Neuronal stem cell (in vitro differentiated cells): ENCODE results near the gene ADGRG2.

Experiments
- DNase-seq: peaks from one replicate; pipeline ENCODE4 v3.0.0-alpha.2; 2013; ENCODE audit warnings: low spot score
- H2AFZ ChIP-seq: one replicate; pipeline ENCODE4 v1.6.1; 2013; ENCODE audit warnings: mild to moderate bottlenecking, low read length, inconsistent platforms
- H2AK5ac ChIP-seq: 2 replicates; pipeline ENCODE4 v1.6.1; 2013; ENCODE audit warnings: low read depth, mild to moderate bottlenecking, inconsistent platforms, low read length, moderate library complexity, mixed read lengths
- H2BK120ac ChIP-seq: 2 replicates; pipeline ENCODE4 v1.6.1; 2013; ENCODE audit warnings: low read depth, mild to moderate bottlenecking, inconsistent platforms, low read length, moderate library complexity, mixed read lengths
- H2BK12ac ChIP-seq: one replicate; pipeline ENCODE4 v1.6.1; 2013; ENCODE audit warnings: low read length, inconsistent platforms
- H2BK15ac ChIP-seq: 2 replicates; pipeline ENCODE4 v1.6.1; 2013; ENCODE audit warnings: mild to moderate bottlenecking, low read length, inconsistent platforms, mixed read lengths
- H2BK5ac ChIP-seq: one replicate; pipeline ENCODE4 v1.6.1; 2013; ENCODE audit warnings: inconsistent platforms, mild to moderate bottlenecking, low read length, moderate library complexity
- H3K14ac ChIP-seq: one replicate; pipeline ENCODE4 v1.6.1; 2013; ENCODE audit warnings: low read length, inconsistent platforms
- H3K18ac ChIP-seq: 2 replicates; pipeline ENCODE4 v1.6.1; 2013; ENCODE audit warnings: low read length, inconsistent platforms
- H3K23ac ChIP-seq: 2 replicates; pipeline ENCODE4 v1.6.1; 2013; ENCODE audit warnings: low read depth, mild to moderate bottlenecking, mixed read lengths, low read length, inconsistent platforms; ENCODE audit not compliant: poor library complexity
- H3K27ac ChIP-seq: replicated peaks from 3 replicates; pipeline ENCODE4 v1.5.1; 2013; ENCODE audit warnings: low read length, inconsistent platforms
- H3K27me3 ChIP-seq, 3 experiments: 2 replicates each; pipeline ENCODE4 v1.6.1; 2013; ENCODE audit warnings: low read length in 3 of 3, mild to moderate bottlenecking in 2 of 3, inconsistent platforms in 1 of 3, low read depth in 1 of 3, mixed read lengths in 1 of 3, moderate library complexity in 1 of 3; ENCODE audit not compliant: control insufficient read depth in 3 of 3, insufficient read depth in 3 of 3
- H3K36me3 ChIP-seq, 2 donors: replicated peaks in 1 of 2; 2 replicates each; pipeline ENCODE4 v1.6.1; 2013; ENCODE audit warnings: low read length in 2 of 2; ENCODE audit not compliant: control insufficient read depth in 2 of 2, insufficient read depth in 2 of 2
- H3K4ac ChIP-seq: 2 replicates; pipeline ENCODE4 v1.6.1; 2013; ENCODE audit warnings: inconsistent platforms, mild to moderate bottlenecking, low read length, moderate library complexity
- H3K4me1 ChIP-seq, 2 donors: 1 replicate in 1 of 2; 2 replicates in 1 of 2; pipeline ENCODE4 v1.6.1; 2013; ENCODE audit warnings: low read length in 2 of 2, low read depth in 1 of 2; ENCODE audit not compliant: control insufficient read depth in 2 of 2, insufficient read depth in 1 of 2
- H3K4me2 ChIP-seq: one replicate; pipeline ENCODE4 v1.6.1; 2013; ENCODE audit warnings: mild to moderate bottlenecking, low read length, inconsistent platforms; ENCODE audit not compliant: insufficient read depth, poor library complexity, severe bottlenecking
- H3K4me3 ChIP-seq, 2 donors: 2 replicates each; pipeline ENCODE4 v1.5.1; 2013; ENCODE audit warnings: low read length in 2 of 2, mild to moderate bottlenecking in 2 of 2, inconsistent platforms in 1 of 2, moderate library complexity in 1 of 2
- H3K79me1 ChIP-seq: one replicate; pipeline ENCODE4 v1.6.1; 2013; ENCODE audit warnings: low read depth, mild to moderate bottlenecking, inconsistent platforms, low read length, moderate library complexity
- H3K9ac ChIP-seq: one replicate; pipeline ENCODE4 v1.6.1; 2013; ENCODE audit warnings: mild to moderate bottlenecking, low read depth, low read length, inconsistent platforms; ENCODE audit not compliant: poor library complexity
- H3K9me3 ChIP-seq, 2 donors: replicated peaks in 1 of 2; 2 replicates each; pipeline versions ENCODE3 to v1.6.1; 2013; ENCODE audit warnings: low read length in 2 of 2, mild to moderate bottlenecking in 2 of 2, inconsistent platforms in 1 of 2, low read depth in 1 of 2, mixed read lengths in 1 of 2, moderate library complexity in 1 of 2; ENCODE audit not compliant: control insufficient read depth in 2 of 2, insufficient read depth in 1 of 2
- H4K8ac ChIP-seq: one replicate; pipeline ENCODE4 v1.6.1; 2013; ENCODE audit warnings: low read depth, mild to moderate bottlenecking, inconsistent platforms, low read length, moderate library complexity
- H4K91ac ChIP-seq: one replicate; pipeline ENCODE4 v1.6.1; 2013; ENCODE audit warnings: low read length, low read depth, mild to moderate bottlenecking, inconsistent platforms; ENCODE audit not compliant: poor library complexity
- WGBS, 2 donors: extraction: QIAGEN DNeasy Blood & Tissue Kit; methylation state at CpG; one replicate each; pipeline ENCODE4 v1.1.7; 2013; ENCODE audit warnings: missing lambda C conversion rate in 2 of 2, mixed read lengths in 1 of 2; ENCODE audit not compliant: insufficient read length in 2 of 2, insufficient replicate concordance in 1 of 2; ENCODE audit errors: extremely low coverage in 2 of 2; 5-methylcytosine and 5-hydroxymethylcytosine counted together

Gene ADGRG2

GRCh38 chrX:19122641-19123009, 357 bp upstream of the ADGRG2 start:
- DNase-seq = no peak
- no peaks in the 10 kb centered on the region for H3K36me3 ChIP-seq
- peak overlapping the region; percentile 29 for H2AFZ ChIP-seq
- H3K23ac ChIP-seq = no peak overlapping the region
- no peak overlapping the region for H2BK5ac ChIP-seq
- no peak overlapping the region for H3K18ac ChIP-seq
- no peaks in the 10 kb centered on the region for H3K4me1 ChIP-seq
- no peak overlapping the region for H2BK15ac ChIP-seq
- H3K27ac ChIP-seq = no peak overlapping the region
- H3K9me3 ChIP-seq = no peaks in the 10 kb centered on the region
- peak overlapping the region in 1 of 2 donors; percentile 50 for H3K4me3 ChIP-seq
- no peak overlapping the region for H4K91ac ChIP-seq
- H3K9ac ChIP-seq = no peak overlapping the region
- no peak overlapping the region for H2BK120ac ChIP-seq
- no peak overlapping the region for H3K14ac ChIP-seq
- H2AK5ac ChIP-seq = no peak overlapping the region
- H3K79me1 ChIP-seq = no peaks in the 10 kb centered on the region
- peak overlapping the region; percentile 57 for H3K4me2 ChIP-seq
- H3K27me3 ChIP-seq = peaks cover 0 to 71% (median 31%) of the 10 kb centered on the region in 3 experiments
- H3K4ac ChIP-seq = no peak overlapping the region
- WGBS, 2 donors = no CpG with 5 or more reads among the region's 35 CpGs
- no peak overlapping the region for H4K8ac ChIP-seq
- no peak overlapping the region for H2BK12ac ChIP-seq

- Histone ChIP-seq H2AFZ (peak overlapping the region; percentile 76), H2BK12ac (no peak overlapping the region), H2BK5ac (no peak overlapping the region), H4K8ac (no peak overlapping the region), H3K4ac (no peak overlapping the region), H3K9me3 (no peaks in the 10 kb centered on the region), H3K4me3 (peak overlapping the region in 1 of 2 donors; percentile 79), H3K36me3 (no peaks in the 10 kb centered on the region), H3K27ac (no peak overlapping the region), H3K4me2 (peak overlapping the region; percentile 66), H3K9ac (no peak overlapping the region), H3K14ac (no peak overlapping the region), H3K27me3 (peaks cover 0 to 68% (median 31%) of the 10 kb centered on the region in 3 experiments), H3K79me1 (no peaks in the 10 kb centered on the region), H2BK15ac (no peak overlapping the region), H2BK120ac (no peak overlapping the region), H3K18ac (no peak overlapping the region), H3K23ac (no peak overlapping the region), H2AK5ac (no peak overlapping the region), H4K91ac (no peak overlapping the region), H3K4me1 (no peaks in the 10 kb centered on the region)
- no CpG with 5 or more reads among the region's 18 CpGs for WGBS, 2 donors
- no peak for DNase-seq
Measured at GRCh38 chrX:19121466-19121865, 802 bp downstream of the ADGRG2 start.

- no CpG with 5 or more reads among the region's 2 CpGs for WGBS, 2 donors
- Histone ChIP-seq H3K4me3 (no peak overlapping the region), H3K4me1 (no peaks in the 10 kb centered on the region)
Measured at GRCh38 chrX:19110642-19111041, 11.6 kb downstream of the ADGRG2 start.

GRCh38 chrX:19107035-19107434, 15.2 kb downstream of the ADGRG2 start:
- Histone ChIP-seq H3K27me3 (peaks cover 0 to 12% (median 0%) of the 10 kb centered on the region in 3 experiments), H4K8ac (no peak overlapping the region), H3K18ac (no peak overlapping the region), H2BK12ac (no peak overlapping the region), H3K9ac (no peak overlapping the region), H3K9me3 (no peaks in the 10 kb centered on the region), H3K36me3 (no peaks in the 10 kb centered on the region), H3K23ac (no peak overlapping the region), H3K14ac (no peak overlapping the region), H2BK15ac (no peak overlapping the region), H2AK5ac (no peak overlapping the region), H3K4me2 (no peak overlapping the region), H3K79me1 (no peaks in the 10 kb centered on the region), H2BK5ac (no peak overlapping the region), H3K4ac (no peak overlapping the region), H2BK120ac (no peak overlapping the region), H3K27ac (no peak overlapping the region), H2AFZ (no peak overlapping the region), H3K4me3 (no peak overlapping the region), H4K91ac (no peak overlapping the region), H3K4me1 (no peaks in the 10 kb centered on the region)
- no CpG with 5 or more reads among the region's 6 CpGs for WGBS, 2 donors
- no peak for DNase-seq

More at GRCh38 chrX:19110642-19111041, 11.6 kb downstream of the ADGRG2 start:
- H2AK5ac ChIP-seq = no peak overlapping the region
- no peak overlapping the region for H4K91ac ChIP-seq
- H3K79me1 ChIP-seq = no peaks in the 10 kb centered on the region
- no peak overlapping the region for H3K14ac ChIP-seq
- no peak overlapping the region for H2BK15ac ChIP-seq
- no peaks in the 10 kb centered on the region for H3K9me3 ChIP-seq
- no peak overlapping the region for H2AFZ ChIP-seq
- H4K8ac ChIP-seq = no peak overlapping the region
- no peak overlapping the region for H3K4me2 ChIP-seq
- H3K23ac ChIP-seq = no peak overlapping the region
- H3K18ac ChIP-seq = no peak overlapping the region
- H2BK12ac ChIP-seq = no peak overlapping the region
- H2BK120ac ChIP-seq = no peak overlapping the region
- H3K27ac ChIP-seq = no peak overlapping the region
- peaks cover 0 to 19% (median 0%) of the 10 kb centered on the region in 3 experiments for H3K27me3 ChIP-seq
- DNase-seq = no peak
- H3K4ac ChIP-seq = no peak overlapping the region
- H3K9ac ChIP-seq = no peak overlapping the region
- H2BK5ac ChIP-seq = no peak overlapping the region
- no peaks in the 10 kb centered on the region for H3K36me3 ChIP-seq
